Spleen (tissue), 11 donors: ENCODE measurements around the gene ANP32D. TPM values are rescaled to one million over a fixed set of nuclear protein-coding genes. Genes with fewer than 3 reads are reported as not detected.
A peak's percentile ranks its signal among the peaks of the same experiment; 100 is the strongest.
"Not testable (repeated sequence)": the region's sequence is repeated elsewhere in the genome, so short reads cannot be mapped to it uniquely, and the experiment has no call there.

Experiments
- DNase-seq: peaks from one replicate; pipeline ENCODE4 v3.0.0-alpha.2; 2020
- H3K27ac ChIP-seq, 8 donors: fragments of 200-600 bp; sonication (generic) in 7 of 8; 1 replicate in 4 of 8; 2 replicates in 4 of 8; pipeline versions ENCODE4 v1.5.0 to v1.8.0; 2016 to 2021; ENCODE audit warnings: inconsistent platforms in 4 of 8, mild to moderate bottlenecking in 4 of 8, moderate library complexity in 1 of 8
- H3K27me3 ChIP-seq, 7 donors: fragments of 200-600 bp; sonication (generic) in 6 of 7; replicated peaks in 1 of 7; 1 replicate in 4 of 7; 2 replicates in 3 of 7; pipeline versions ENCODE4 v1.5.0 to v1.8.0; 2016 to 2021; ENCODE audit warnings: inconsistent platforms in 3 of 7, mild to moderate bottlenecking in 1 of 7
- H3K36me3 ChIP-seq, 6 donors: fragments of 200-600 bp; sonication (generic) in 5 of 6; 1 replicate in 4 of 6; 2 replicates in 2 of 6; pipeline versions ENCODE4 v1.5.0 to v1.8.0; 2016 to 2021; ENCODE audit warnings: inconsistent platforms in 2 of 6
- H3K4me1 ChIP-seq, 6 donors: fragments of 200-600 bp; sonication (generic) in 5 of 6; 1 replicate in 3 of 6; 2 replicates in 3 of 6; pipeline versions ENCODE4 v1.5.0 to v1.8.0; 2016 to 2021; ENCODE audit warnings: inconsistent platforms in 3 of 6
- H3K4me3 ChIP-seq, 8 donors: fragments of 200-600 bp; sonication (generic) in 7 of 8; 1 replicate in 4 of 8; 2 replicates in 4 of 8; pipeline versions ENCODE4 v1.5.0 to v1.8.0; 2016 to 2021; ENCODE audit warnings: inconsistent platforms in 4 of 8, mild to moderate bottlenecking in 4 of 8, moderate library complexity in 2 of 8
- H3K9me3 ChIP-seq, 8 donors: fragments of 200-600 bp; sonication (generic) in 7 of 8; 1 replicate in 4 of 8; 2 replicates in 4 of 8; pipeline versions ENCODE4 v1.5.0 to v1.8.0; 2016 to 2021; ENCODE audit warnings: inconsistent platforms in 4 of 8
- CTCF ChIP-seq, 11 experiments: fragments of 200-600 bp in 7 of 11; fragments of 450-650 bp in 4 of 11; sonication (generic) in 4 of 11; IDR thresholded peaks in 8 of 11; conservative IDR thresholded peaks in 3 of 11; 1 replicate in 7 of 11; 2 replicates in 4 of 11; pipeline versions ENCODE4 v1.4.0 to v1.8.0; 2016 to 2021; ENCODE audit warnings: antibody characterized with exemption in 11 of 11, inconsistent platforms in 4 of 11, mild to moderate bottlenecking in 1 of 11
- POLR2A ChIP-seq, 3 donors: fragments of 450-650 bp; IDR thresholded peaks; one replicate each; pipeline ENCODE4 v1.5.1; 2017; ENCODE audit warnings: antibody characterized with exemption in 3 of 3, mild to moderate bottlenecking in 1 of 3
- POLR2AphosphoS5 ChIP-seq, 3 donors: sonication (generic); formaldehyde crosslinking; IDR thresholded peaks; one replicate each; pipeline ENCODE4 v1.5.1; 2017; ENCODE audit warnings: antibody characterized with exemption in 3 of 3
- WGBS, 5 donors: extraction: QIAGEN DNeasy Blood & Tissue Kit in 3 of 5; methylation state at CpG; one replicate each; pipeline versions ENCODE4 v1.1.5 to v1.1.7; 2013 to 2018; 5-methylcytosine and 5-hydroxymethylcytosine counted together
- intact Hi-C: fragments of 100-400 bp; cut with DNase I; formaldehyde crosslinking; loops from one replicate; pipeline ENCODE4 v1.15.0; 2023; ENCODE audit warnings: low total_unique reads
- polyA plus RNA-seq, 3 donors: library from polyadenylated mRNA; stranded (reverse); fragments of 200-250 nt; gene quantifications; one replicate each; pipeline ENCODE4 v1.2.1, GENCODE V29; 2013
- total RNA-seq, 7 donors: library from RNA; depleted of rRNA in 3 of 7; stranded (reverse); fragments of >200 nt in 3 of 7; fragmentation: NEBNext Ultra II Directional in 4 of 7; extraction: Animal tissue kit (Norgen Biotek cat#: 25700) in 4 of 7; gene quantifications; one replicate each; pipeline versions ENCODE4 v1.1.0 to v1.2.1, GENCODE V29; 2016 to 2021
- donor health status: healthy with polysubstance abuse.
- donor health status: DM: no; HTN: no; CAD: no; lungs with moderate emphysema.
- donor health status: DM: no; HTN: no; CAD: no.
- donor health status: Bipolar disorder and iron deficiency.
- donor health status: healthy.
- donor health status: DM: no; HTN: no; CAD: no.
- donor health status: DM: yes; HTN: yes; CAD: no.

ANP32D gene
- total and polyA plus RNA-seq, 10 donors, result 0.52 TPM; not detected in 9

GRCh38 chr12:48451372-48451771 lies 21.0 kb upstream of the ANP32D start:
- no peak for TF ChIP-seq POLR2A (IDR thresholded peaks at IDR 0.05)
- TF ChIP-seq CTCF (IDR thresholded peaks at IDR 0.05 in 8 of 11, conservative IDR thresholded peaks at IDR 0.05 in 3 of 11), result no peak
- TF ChIP-seq POLR2AphosphoS5 (IDR thresholded peaks at IDR 0.05), result no peak
- H3K4me3 ChIP-seq, result no peak overlapping the region
- DNase-seq, result no peak
- no peaks in the 10 kb centered on the region for H3K36me3 ChIP-seq
- H3K4me1 ChIP-seq, result peaks cover 0 to 2% (median under 1%) of the 10 kb centered on the region in 6 donors
- intact Hi-C loops, result loop anchor here (10.0 kb wide), 1 partner anchor 267 kb away; the partner anchor contains the start of gene CCDC184
- no peak overlapping the region for H3K27ac ChIP-seq
- 51 to 84% (median 82%) methylated on average over 1 of the region's 1 CpG for WGBS, 5 donors
- H3K9me3 ChIP-seq, result peaks cover 0 to 13% (median 5%) of the 10 kb centered on the region in 8 donors
- no peaks in the 10 kb centered on the region for H3K27me3 ChIP-seq

- not testable (repeated sequence) for H3K27ac ChIP-seq, H3K27me3 ChIP-seq, DNase-seq, H3K4me1 ChIP-seq, H3K4me3 ChIP-seq, H3K36me3 ChIP-seq
- H3K9me3 ChIP-seq, result peaks cover 0 to 13% (median 5%) of the 10 kb centered on the region in 8 donors
- intact Hi-C loops, result loop anchor here (10.0 kb wide), 1 partner anchor 268 kb away; the partner anchor contains the start of gene CCDC184
- WGBS, 5 donors, result 75 to 92% (median 82%) methylated on average over 2 of the region's 2 CpGs
These were observed 19.4 kb upstream of the ANP32D start for GRCh38 chr12:48452961-48453360.

- no peak overlapping the region for H3K27ac ChIP-seq
- WGBS, 5 donors, result 81 to 96% (median 87%) methylated on average over 1 of the region's 1 CpG
- H3K27me3 ChIP-seq, result peaks cover 0 to 5% (median 0%) of the 10 kb centered on the region in 7 donors
- no peak overlapping the region for H3K4me3 ChIP-seq
- peaks cover 0 to 8% (median 3%) of the 10 kb centered on the region in 8 donors for H3K9me3 ChIP-seq
- DNase-seq, result no peak
- no peaks in the 10 kb centered on the region for H3K36me3 ChIP-seq
- TF ChIP-seq CTCF (IDR thresholded peaks at IDR 0.05 in 8 of 11, conservative IDR thresholded peaks at IDR 0.05 in 3 of 11), result peak in 8 of 11 experiments; percentile 32 to 58 (median 48)
- TF ChIP-seq POLR2AphosphoS5 (IDR thresholded peaks at IDR 0.05), result no peak
- TF ChIP-seq POLR2A (IDR thresholded peaks at IDR 0.05), result no peak
- intact Hi-C loops, result loop anchor here (10.0 kb wide), 1 partner anchor 270 kb away; the partner anchor contains the start of gene CCDC184
- no peaks in the 10 kb centered on the region for H3K4me1 ChIP-seq
These were observed 17.7 kb upstream of the ANP32D start for GRCh38 chr12:48454667-48455066.

- WGBS, 5 donors, result 63 to 79% (median 71%) methylated on average over 2 of the region's 2 CpGs
- Histone ChIP-seq H3K4me3 (no peak overlapping the region), H3K9me3 (peaks cover 0 to 4% (median under 1%) of the 10 kb centered on the region in 8 donors), H3K4me1 (no peaks in the 10 kb centered on the region), H3K27me3 (peaks cover 0 to 9% (median 0%) of the 10 kb centered on the region in 7 donors), H3K36me3 (no peaks in the 10 kb centered on the region), H3K27ac (no peak overlapping the region)
- intact Hi-C loops, result loop anchor here (10.0 kb wide), 1 partner anchor 270 kb away; the partner anchor contains the start of gene CCDC184
- no peak for TF ChIP-seq POLR2A (IDR thresholded peaks at IDR 0.05)
- no peak for TF ChIP-seq POLR2AphosphoS5 (IDR thresholded peaks at IDR 0.05)
- peak in 1 of 11 experiments; percentile 1 for TF ChIP-seq CTCF (IDR thresholded peaks at IDR 0.05 in 8 of 11, conservative IDR thresholded peaks at IDR 0.05 in 3 of 11)
- DNase-seq, result no peak
These were observed 17.2 kb upstream of the ANP32D start for GRCh38 chr12:48455116-48455515.
